K562 (cell line): ENCODE data around the gene KIF23. TPM values are rescaled to one million over a fixed set of nuclear protein-coding genes. Genes with fewer than 3 reads are reported as not detected.

Experiments
- ATF3 ChIP-seq, 2 experiments: fragments of 450-650 bp in 1 of 2; sonication (generic) in 1 of 2; formaldehyde crosslinking in 1 of 2; IDR thresholded peaks in 1 of 2; conservative IDR thresholded peaks in 1 of 2; 2 replicates each; pipeline versions ENCODE4 v1.6.1 to v1.8.1; 2016 to 2023; ENCODE audit warnings: mild to moderate bottlenecking in 2 of 2, moderate library complexity in 2 of 2, inconsistent platforms in 1 of 2, missing genetic modification reagents in 1 of 2
- CREB5 ChIP-seq: fragments of 250-450 bp; sonication (Bioruptor Pico); IDR thresholded peaks from 2 replicates; pipeline ENCODE4 v1.5.0; 2020; ENCODE audit warnings: mild to moderate bottlenecking
- IRF1 ChIP-seq: sonication (generic); formaldehyde crosslinking; IDR thresholded peaks from 2 replicates; pipeline ENCODE4 v1.8.0; 2022; ENCODE audit warnings: missing genetic modification reagents, mild to moderate bottlenecking, borderline replicate concordance
- JUN ChIP-seq, 2 experiments: sonication (generic) in 1 of 2; formaldehyde crosslinking in 1 of 2; IDR thresholded peaks; 2 replicates each; pipeline versions ENCODE4 v1.6.1 to v1.8.0; 2012 to 2022; ENCODE audit warnings: borderline replicate concordance in 2 of 2, mild to moderate bottlenecking in 2 of 2, improper control_type of control experiment in 1 of 2, low read depth in 1 of 2, low read length in 1 of 2, missing genetic modification reagents in 1 of 2
- KLF6 ChIP-seq: fragments of 250-450 bp; sonication (Bioruptor Pico); IDR thresholded peaks from 2 replicates; pipeline ENCODE4 v1.4.0; 2020; ENCODE audit warnings: mild to moderate bottlenecking, moderate library complexity, borderline replicate concordance
- PHF20 ChIP-seq: fragments of 450-650 bp; IDR thresholded peaks from 2 replicates; pipeline ENCODE4 v1.6.1; 2018; ENCODE audit not compliant: partially characterized antibody
- POLR2G ChIP-seq: fragments of 200-400 bp; formaldehyde crosslinking; IDR thresholded peaks from 2 replicates; pipeline ENCODE4 v1.6.1; 2017; ENCODE audit warnings: low read depth, mild to moderate bottlenecking, antibody characterized with exemption, low read length, moderate library complexity
- POLR2H ChIP-seq: IDR thresholded peaks from 2 replicates; pipeline ENCODE4 v1.6.1; 2016; ENCODE audit warnings: missing genetic modification characterization, low read depth, mild to moderate bottlenecking, control low read depth, missing compliant biosample characterization, moderate library complexity
- RBFOX2 ChIP-seq: fragments of 200-400 bp; formaldehyde crosslinking; IDR thresholded peaks from 2 replicates; pipeline ENCODE4 v1.6.1; 2017; ENCODE audit warnings: low read depth, mild to moderate bottlenecking, low read length, moderate library complexity
- RBM15 ChIP-seq: fragments of 200-400 bp; formaldehyde crosslinking; IDR thresholded peaks from 2 replicates; pipeline ENCODE4 v1.6.1; 2018; ENCODE audit warnings: mild to moderate bottlenecking, low read length, moderate library complexity; ENCODE audit not compliant: insufficient read depth
- SMARCC2 ChIP-seq: fragments of 450-650 bp; IDR thresholded peaks from 2 replicates; pipeline ENCODE4 v1.6.1; 2017; ENCODE audit warnings: antibody characterized with exemption, moderate library complexity, mild to moderate bottlenecking, low read depth
- TAF9B ChIP-seq: fragments of 450-650 bp; IDR thresholded peaks from 2 replicates; pipeline ENCODE4 v1.6.1; 2018; ENCODE audit warnings: mild to moderate bottlenecking; ENCODE audit not compliant: partially characterized antibody
- TSHZ1 ChIP-seq: fragments of 250-450 bp; sonication (Bioruptor Pico); IDR thresholded peaks from 2 replicates; pipeline ENCODE4 v1.4.0; 2020; ENCODE audit warnings: mild to moderate bottlenecking, moderate library complexity
- ZNF395 ChIP-seq: fragments of 200-800 bp; sonication (Bioruptor generic); IDR thresholded peaks from 2 replicates; pipeline ENCODE4 v1.6.1; 2017; ENCODE audit warnings: missing genetic modification characterization, missing compliant biosample characterization
- ZNF785 ChIP-seq: fragments of 250-450 bp; sonication (Bioruptor Pico); IDR thresholded peaks from 2 replicates; pipeline ENCODE4 v1.4.0; 2020; ENCODE audit warnings: mild to moderate bottlenecking
- polyA plus RNA-seq, 8 experiments: library from polyadenylated mRNA; depleted of rRNA in 4 of 8; stranded (reverse) in 5 of 8; unstranded in 3 of 8; fragments of >200 nt; fragmentation: Nextera tagmentation in 2 of 8; fragmentation: Illumina TruSeq in 1 of 8; extraction: Ambion mirVana in 2 of 8; extraction: Trizol in 1 of 8; gene quantifications; 2 replicates each; pipeline versions ENCODE4 v1.2.1 to v1.2.3, GENCODE V29; 2011 to 2014; ENCODE audit warnings: inconsistent platforms in 1 of 8, missing spikeins in 1 of 8
- total RNA-seq, 7 experiments: library from RNA; depleted of rRNA in 6 of 7; stranded (reverse); fragments of >200 nt in 6 of 7; fragmentation: Illumina TruSeq in 2 of 7; extraction: Trizol in 2 of 7; gene quantifications; 2 replicates each; pipeline versions ENCODE4 v1.2.1 to v1.2.3, GENCODE V29; 2011 to 2021; ENCODE audit warnings: low replicate concordance in 1 of 7

KIF23 gene
- total and polyA plus RNA-seq, 9 of the 15 experiments (the other 6 are each of a cell fraction or from before 2014, with no cell fraction given) = 29.4 to 58.2 (median 41.9) TPM

GRCh38 chr15:69413822-69414700, at the start of gene KIF23 (continued):
- peak; percentile 42 for TF ChIP-seq PHF20
- no peak for TF ChIP-seq SMARCC2
- peak; percentile 96 for TF ChIP-seq POLR2G
- peak; percentile 74; the same call in 1 of the 2 replicates for TF ChIP-seq ZNF395 (CRISPR knock-in tag)
- peak; percentile 72 for TF ChIP-seq ATF3 (IDR thresholded peaks at IDR 0.05)
- TF ChIP-seq ATF3 (CRISPR knock-in tag; conservative IDR thresholded peaks at IDR 0.05) = no peak
- TF ChIP-seq IRF1 = no peak
- no peak for TF ChIP-seq JUN (IDR thresholded peaks at IDR 0.05; ENCODE audit: borderline replicate concordance, low read depth, low read length)
- TF ChIP-seq JUN (CRISPR knock-in tag; IDR thresholded peaks at IDR 0.05; ENCODE audit: borderline replicate concordance) = no peak
- no peak for TF ChIP-seq TAF9B
- TF ChIP-seq TSHZ1 (CRISPR knock-in tag) = no peak
- no peak for TF ChIP-seq RBM15
- TF ChIP-seq KLF6 (CRISPR knock-in tag) = no peak
- no peak for TF ChIP-seq CREB5 (CRISPR knock-in tag)
- TF ChIP-seq RBFOX2 = peak; percentile 98
- TF ChIP-seq ZNF785 (CRISPR knock-in tag) = no peak
- no peak for TF ChIP-seq POLR2H (tag)
